ENCODE measurements around the gene KCNE3.

DNA sequence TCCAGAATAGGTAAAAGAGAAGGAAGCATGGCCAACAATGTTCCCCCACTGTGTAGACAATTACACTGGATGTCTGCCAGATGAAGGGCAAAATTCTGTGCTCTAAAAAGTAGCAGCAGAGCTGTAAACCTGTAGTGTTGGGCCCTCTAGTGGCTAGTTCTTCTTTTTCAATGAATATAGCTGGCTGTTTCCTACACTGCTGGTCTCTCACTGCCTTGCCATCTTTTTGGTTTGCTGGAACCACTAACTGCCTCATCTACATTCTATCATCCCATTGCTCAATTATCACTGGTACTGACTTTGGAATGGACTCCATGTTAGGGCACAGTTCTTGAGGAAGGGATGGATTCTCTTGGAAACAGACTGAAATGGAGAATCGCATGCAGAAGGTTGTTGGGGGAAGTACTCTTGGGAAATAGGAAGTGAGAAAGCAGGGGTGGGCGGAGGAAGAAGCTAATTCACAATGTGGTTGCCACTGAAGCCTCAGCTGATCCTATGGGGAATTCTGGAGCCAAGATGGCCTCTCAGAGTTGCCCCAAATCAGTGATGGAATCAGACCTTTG lies 17.9 kb downstream of the KCNE3 start:
- TF ChIP-seq, protein P1, sequence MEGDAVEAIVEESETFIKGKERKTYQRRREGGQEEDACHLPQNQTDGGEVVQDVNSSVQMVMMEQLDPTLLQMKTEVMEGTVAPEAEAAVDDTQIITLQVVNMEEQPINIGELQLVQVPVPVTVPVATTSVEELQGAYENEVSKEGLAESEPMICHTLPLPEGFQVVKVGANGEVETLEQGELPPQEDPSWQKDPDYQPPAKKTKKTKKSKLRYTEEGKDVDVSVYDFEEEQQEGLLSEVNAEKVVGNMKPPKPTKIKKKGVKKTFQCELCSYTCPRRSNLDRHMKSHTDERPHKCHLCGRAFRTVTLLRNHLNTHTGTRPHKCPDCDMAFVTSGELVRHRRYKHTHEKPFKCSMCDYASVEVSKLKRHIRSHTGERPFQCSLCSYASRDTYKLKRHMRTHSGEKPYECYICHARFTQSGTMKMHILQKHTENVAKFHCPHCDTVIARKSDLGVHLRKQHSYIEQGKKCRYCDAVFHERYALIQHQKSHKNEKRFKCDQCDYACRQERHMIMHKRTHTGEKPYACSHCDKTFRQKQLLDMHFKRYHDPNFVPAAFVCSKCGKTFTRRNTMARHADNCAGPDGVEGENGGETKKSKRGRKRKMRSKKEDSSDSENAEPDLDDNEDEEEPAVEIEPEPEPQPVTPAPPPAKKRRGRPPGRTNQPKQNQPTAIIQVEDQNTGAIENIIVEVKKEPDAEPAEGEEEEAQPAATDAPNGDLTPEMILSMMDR (IDR thresholded peaks at IDR 0.05; ENCODE audit: low read depth, low read length): peak; percentile 92
- no peak for TF ChIP-seq EZH2phosphoT487 (IDR thresholded peaks at IDR 0.05; ENCODE audit: low read depth)
